Activated T-cell treated with anti-CD3 and anti-CD28 coated beads, Interleukin-2, amount 50 U/mL, for 4 hours (primary cell): ENCODE measurements around the gene ABHD17B. TPM values are rescaled to one million over a fixed set of nuclear protein-coding genes. Genes with fewer than 3 reads are reported as not detected.
"Not testable (repeated sequence)": the region's sequence is repeated elsewhere in the genome, so short reads cannot be mapped to it uniquely, and the experiment has no call there.

Experiments used
- ATAC-seq, 2 donors: fragments of 200-7000 bp; cut with Tn5 transposase; one replicate each; pipeline ENCODE4 v1.10.0; 2021
- DNase-seq: peaks from one replicate; pipeline ENCODE4 v3.0.0-alpha.2; 2020
- H3K27me3 Mint-ChIP-seq: one replicate; pipeline ENCODE4 v1.8.0; 2021; ENCODE audit warnings: low read depth, mixed read lengths
- H3K36me3 Mint-ChIP-seq: one replicate; pipeline ENCODE4 v1.8.0; 2022; ENCODE audit warnings: mixed read lengths; ENCODE audit not compliant: insufficient read depth
- H3K4me1 Mint-ChIP-seq: one replicate; pipeline ENCODE4 v1.8.0; 2021; ENCODE audit warnings: low read depth, mixed read lengths
- H3K4me3 Mint-ChIP-seq: one replicate; pipeline ENCODE4 v1.8.0; 2021; ENCODE audit warnings: mild to moderate bottlenecking, moderate library complexity, mixed read lengths
- H3K9me3 Mint-ChIP-seq: one replicate; pipeline ENCODE4 v1.8.0; 2021; ENCODE audit warnings: mixed read lengths
- total RNA-seq, 3 donors: library from RNA; stranded (reverse); gene quantifications; one replicate each; pipeline ENCODE4 v1.2.1, GENCODE V29; 2021

The ABHD17B gene
- total RNA-seq, 3 donors from 2014 or later = 15.5 to 16.4 (median 15.7) TPM

DNA sequence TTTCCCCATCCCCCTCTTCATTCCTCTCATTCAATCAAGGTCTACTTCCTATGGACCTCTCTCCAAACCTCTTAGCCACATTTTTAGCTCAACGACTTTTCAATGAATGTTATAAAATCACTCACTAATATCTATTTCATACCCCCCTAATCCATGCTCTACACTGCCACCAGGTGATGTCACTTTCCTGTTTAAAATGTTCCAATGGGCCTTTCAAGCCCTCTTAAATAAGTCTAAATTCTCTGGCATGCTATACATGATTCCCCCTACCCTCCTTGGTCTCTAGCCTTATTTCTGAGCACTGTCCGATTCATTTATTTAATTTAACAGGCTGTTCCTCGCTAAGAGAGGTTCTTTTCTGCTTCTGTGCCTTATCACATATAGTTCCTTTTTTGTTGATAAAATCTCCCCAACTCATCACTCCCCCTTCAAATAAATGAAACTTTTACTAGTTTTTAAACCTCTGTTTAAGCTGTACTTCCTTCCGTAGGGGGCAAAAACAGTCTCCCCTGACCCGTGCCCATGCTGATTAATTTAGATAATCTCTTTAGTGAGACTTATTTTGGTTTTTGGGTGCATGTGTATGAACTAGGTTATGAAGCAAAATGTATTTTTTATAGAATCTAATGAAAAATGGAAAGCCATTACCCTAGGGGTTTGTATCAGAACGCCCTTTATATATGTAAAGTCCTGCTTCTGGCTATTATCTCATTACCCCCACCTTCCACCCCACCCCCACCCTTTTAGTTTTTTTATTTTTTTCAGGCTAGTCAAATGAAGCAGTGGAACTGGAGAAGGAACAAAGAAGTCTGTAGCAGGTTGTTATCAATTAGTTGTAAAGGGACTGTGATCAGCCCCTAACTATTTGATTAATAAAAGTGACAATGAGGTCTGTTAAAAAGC is 9.0 kb downstream of the ABHD17B start:
- H3K36me3 Mint-ChIP-seq = peaks cover 6% of the 10 kb centered on the region
- peaks cover 61% of the 10 kb centered on the region for H3K4me1 Mint-ChIP-seq
- no peak overlapping the region for H3K4me3 Mint-ChIP-seq
- no peaks in the 10 kb centered on the region for H3K27me3 Mint-ChIP-seq
- ATAC-seq (no peak), DNase-seq (no peak)
- H3K9me3 Mint-ChIP-seq = no peaks in the 10 kb centered on the region

DNA sequence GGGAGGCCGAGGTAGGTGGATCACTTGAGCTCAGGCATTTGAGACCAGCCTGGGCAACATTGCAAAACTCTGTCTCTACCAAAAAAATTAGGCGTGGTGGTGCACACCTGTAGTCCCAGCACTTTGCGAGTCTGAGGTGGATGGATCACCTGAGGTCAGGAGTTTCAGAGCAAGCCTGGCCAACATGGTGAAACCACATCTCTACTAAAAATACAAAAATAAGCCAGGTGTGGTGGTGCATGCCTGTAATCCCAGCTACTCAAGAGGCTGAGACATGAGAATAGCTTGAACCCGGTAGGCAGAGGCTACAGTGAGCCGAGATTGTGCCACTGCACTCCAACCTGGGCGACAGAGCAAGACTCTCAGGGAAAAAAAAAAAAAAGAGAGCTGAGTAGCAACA is 12.2 kb downstream of the ABHD17B start:
- not testable (repeated sequence) for ATAC-seq, H3K4me3 Mint-ChIP-seq, H3K9me3 Mint-ChIP-seq, DNase-seq, H3K36me3 Mint-ChIP-seq, H3K27me3 Mint-ChIP-seq
- H3K4me1 Mint-ChIP-seq = peaks cover 74% of the 10 kb centered on the region

DNA sequence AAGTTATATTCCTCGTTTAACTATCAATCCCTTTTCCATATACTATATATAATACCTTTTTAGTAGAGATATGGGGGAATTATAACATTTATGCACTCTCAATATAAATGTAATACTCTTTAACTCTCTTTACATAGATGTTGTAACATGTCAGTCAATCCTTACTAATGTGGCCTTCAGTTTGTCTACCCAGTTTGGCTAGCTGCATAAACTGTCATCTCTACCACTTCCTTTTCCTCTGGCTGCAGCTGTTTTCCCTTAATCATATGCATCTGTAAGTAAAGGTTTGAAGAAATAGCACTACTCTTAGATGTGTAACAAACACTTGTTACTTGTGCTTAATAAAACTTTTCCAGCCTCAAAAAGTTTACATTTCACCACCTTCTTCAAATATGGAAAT is 13.4 kb downstream of the ABHD17B start:
- Mint-ChIP-seq H3K36me3 (no peaks in the 10 kb centered on the region), H3K27me3 (no peaks in the 10 kb centered on the region), H3K4me3 (peak overlapping the region; percentile 11), H3K4me1 (peaks cover 73% of the 10 kb centered on the region), H3K9me3 (no peaks in the 10 kb centered on the region)
- ATAC-seq = peak; percentile 38 to 64
- DNase-seq = no peak

DNA sequence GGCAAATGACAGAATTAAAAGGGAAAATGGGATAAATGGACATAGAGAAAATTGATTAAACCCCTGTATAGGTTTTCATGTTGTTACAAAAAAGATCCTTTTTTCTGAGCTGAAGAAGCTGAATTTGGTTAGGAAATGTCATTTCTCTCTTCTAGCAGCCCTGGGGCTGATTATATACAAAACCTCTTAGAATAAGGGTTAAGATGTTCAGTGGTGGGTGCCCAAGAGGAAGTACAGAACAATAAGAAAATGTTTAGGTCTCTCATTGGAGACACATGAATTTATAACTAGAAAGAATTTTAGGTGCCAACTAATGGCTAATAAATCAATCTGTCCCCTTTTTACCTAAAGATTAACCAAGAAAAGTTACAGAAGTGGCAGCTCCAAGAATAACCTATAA is 14.2 kb downstream of the ABHD17B start:
- Mint-ChIP-seq H3K4me1 (peaks cover 65% of the 10 kb centered on the region), H3K4me3 (no peak overlapping the region), H3K9me3 (no peaks in the 10 kb centered on the region), H3K27me3 (no peaks in the 10 kb centered on the region), H3K36me3 (no peaks in the 10 kb centered on the region)
- DNase-seq (no peak), ATAC-seq (no peak)

DNA sequence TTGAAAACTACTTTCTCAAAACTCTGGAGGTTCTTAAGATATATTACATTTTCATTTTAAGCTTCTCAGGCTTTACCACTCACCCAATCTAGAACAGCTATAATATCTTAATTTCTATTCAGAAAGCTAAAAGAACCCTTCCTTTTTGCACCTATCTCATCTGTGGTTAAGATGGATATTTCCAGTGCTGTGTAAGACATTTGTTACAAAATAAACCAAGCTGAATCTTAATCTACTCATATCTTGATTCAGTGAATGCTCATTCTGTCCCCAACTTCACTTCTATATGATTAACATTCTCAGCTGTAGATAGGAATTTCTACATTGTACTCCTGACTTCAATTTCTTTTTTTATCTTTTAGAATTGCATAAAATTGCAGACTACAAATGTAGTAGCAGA is 15.0 kb downstream of the ABHD17B start:
- no peak for DNase-seq
- ATAC-seq = peak in 1 of 2 donors; percentile 26
- H3K4me1 Mint-ChIP-seq = peaks cover 66% of the 10 kb centered on the region
- no peaks in the 10 kb centered on the region for H3K27me3 Mint-ChIP-seq
- no peaks in the 10 kb centered on the region for H3K9me3 Mint-ChIP-seq
- no peaks in the 10 kb centered on the region for H3K36me3 Mint-ChIP-seq
- no peak overlapping the region for H3K4me3 Mint-ChIP-seq

DNA sequence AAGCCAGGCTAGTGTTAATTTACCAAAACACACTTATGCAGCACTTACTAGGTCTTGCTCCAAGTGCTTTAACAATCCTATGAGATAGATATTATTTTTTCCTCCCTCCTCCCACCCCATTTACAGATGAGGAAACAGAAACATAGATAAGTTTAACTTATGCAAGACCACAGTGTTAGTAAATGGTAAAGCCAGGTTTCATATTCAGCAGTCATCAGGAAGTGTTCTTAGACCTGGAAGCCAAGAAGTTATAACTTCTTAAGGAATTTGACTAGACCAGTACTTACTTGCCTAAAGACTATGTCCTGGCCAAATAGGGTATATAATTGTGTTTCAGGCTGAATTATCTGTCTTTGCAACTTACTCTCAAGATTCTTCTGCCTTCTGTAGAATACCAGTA is 15.9 kb downstream of the ABHD17B start:
- Mint-ChIP-seq H3K27me3 (no peaks in the 10 kb centered on the region), H3K36me3 (no peaks in the 10 kb centered on the region), H3K9me3 (no peaks in the 10 kb centered on the region), H3K4me1 (peaks cover 66% of the 10 kb centered on the region), H3K4me3 (no peak overlapping the region)
- peak in 1 of 2 donors; percentile 40 for ATAC-seq
- no peak for DNase-seq

DNA sequence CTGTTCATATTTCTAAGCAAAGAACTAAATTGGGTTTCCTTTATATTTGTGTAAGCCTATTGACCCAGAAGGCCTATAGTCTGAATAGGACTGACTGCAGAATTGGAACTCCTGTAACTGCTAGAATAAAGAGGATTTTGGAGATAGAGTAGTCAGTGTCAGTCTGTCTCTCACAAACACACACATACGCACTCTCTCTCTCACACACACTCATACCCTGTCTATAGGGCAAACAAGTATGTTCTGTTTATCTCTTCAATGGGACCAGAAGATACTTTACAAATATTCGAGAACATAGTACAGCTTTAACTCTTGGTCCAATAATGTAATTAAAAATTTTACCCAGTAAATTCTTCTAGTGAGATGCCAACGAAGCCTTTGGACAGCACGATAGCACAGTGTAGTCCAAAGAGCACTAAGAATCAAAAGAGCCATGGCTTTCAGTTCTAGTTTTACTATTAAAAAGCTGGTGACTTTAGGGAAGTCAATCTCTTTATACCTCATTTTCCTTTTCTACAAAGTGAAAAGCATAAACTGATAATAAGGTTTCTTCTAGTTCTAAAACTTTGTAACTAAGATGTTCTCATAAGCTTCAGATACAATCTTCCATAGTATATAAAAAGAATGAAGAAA is 19.3 kb downstream of the ABHD17B start:
- Mint-ChIP-seq H3K4me3 (no peak overlapping the region), H3K36me3 (no peaks in the 10 kb centered on the region), H3K27me3 (no peaks in the 10 kb centered on the region), H3K4me1 (peaks cover 52% of the 10 kb centered on the region), H3K9me3 (no peaks in the 10 kb centered on the region)
- DNase-seq (no peak), ATAC-seq (no peak)

DNA sequence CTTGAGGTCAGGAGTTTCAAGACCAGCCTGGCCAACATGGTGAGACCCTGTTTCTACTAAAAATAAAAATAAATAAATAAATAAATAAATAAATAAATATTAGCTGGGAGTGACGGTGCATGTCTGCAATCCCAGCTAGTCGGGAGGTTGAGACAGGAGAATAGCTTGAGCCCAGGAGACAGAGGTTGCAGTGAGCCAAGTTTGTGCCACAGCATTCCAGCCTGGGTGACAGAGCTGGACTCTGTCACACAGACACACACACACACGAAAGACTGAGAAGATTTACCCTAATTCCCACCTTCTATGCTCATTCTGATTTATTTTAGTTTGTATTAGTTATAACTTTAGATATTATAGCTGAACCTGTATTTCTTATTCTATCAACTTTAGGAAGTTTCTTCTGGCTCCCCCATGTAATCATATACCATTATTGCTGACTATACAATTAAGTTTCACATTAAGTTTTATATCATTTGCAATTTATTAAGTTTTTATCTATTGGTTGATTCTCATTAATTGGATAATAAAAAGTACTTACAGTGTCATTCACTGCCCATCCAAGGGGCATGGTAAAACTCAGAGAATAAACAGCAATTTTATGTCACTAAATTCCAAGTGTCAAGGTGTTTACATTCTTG is 20.8 kb downstream of the ABHD17B start:
- H3K27me3 Mint-ChIP-seq = no peaks in the 10 kb centered on the region
- H3K9me3 Mint-ChIP-seq = no peaks in the 10 kb centered on the region
- no peak for DNase-seq
- no peak for ATAC-seq
- H3K36me3 Mint-ChIP-seq = no peaks in the 10 kb centered on the region
- H3K4me3 Mint-ChIP-seq = no peak overlapping the region
- peaks cover 49% of the 10 kb centered on the region for H3K4me1 Mint-ChIP-seq

DNA sequence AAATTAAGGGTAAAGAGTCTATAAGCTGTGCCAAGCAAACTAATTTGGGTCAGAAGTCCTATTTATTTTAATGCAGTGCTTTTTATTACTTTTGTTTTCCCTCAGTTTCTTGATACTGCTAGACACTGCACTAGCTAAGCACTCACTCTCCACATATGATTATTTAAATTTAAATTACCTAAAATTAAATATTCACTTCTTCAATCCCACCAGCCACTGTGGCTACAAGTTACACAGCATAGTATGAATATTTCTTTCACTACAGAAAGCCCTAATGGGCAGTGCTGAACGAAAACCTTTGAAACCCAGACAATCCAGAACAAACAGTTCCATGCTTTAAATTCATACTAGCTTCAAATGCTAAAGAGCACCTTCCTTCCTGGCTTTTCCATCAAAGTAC is 23.6 kb downstream of the ABHD17B start:
- DNase-seq (no peak), ATAC-seq (no peak)
- peaks cover 17% of the 10 kb centered on the region for H3K9me3 Mint-ChIP-seq
- peaks cover 15% of the 10 kb centered on the region for H3K36me3 Mint-ChIP-seq
- H3K4me1 Mint-ChIP-seq = peaks cover 46% of the 10 kb centered on the region
- no peak overlapping the region for H3K4me3 Mint-ChIP-seq
- no peaks in the 10 kb centered on the region for H3K27me3 Mint-ChIP-seq

DNA sequence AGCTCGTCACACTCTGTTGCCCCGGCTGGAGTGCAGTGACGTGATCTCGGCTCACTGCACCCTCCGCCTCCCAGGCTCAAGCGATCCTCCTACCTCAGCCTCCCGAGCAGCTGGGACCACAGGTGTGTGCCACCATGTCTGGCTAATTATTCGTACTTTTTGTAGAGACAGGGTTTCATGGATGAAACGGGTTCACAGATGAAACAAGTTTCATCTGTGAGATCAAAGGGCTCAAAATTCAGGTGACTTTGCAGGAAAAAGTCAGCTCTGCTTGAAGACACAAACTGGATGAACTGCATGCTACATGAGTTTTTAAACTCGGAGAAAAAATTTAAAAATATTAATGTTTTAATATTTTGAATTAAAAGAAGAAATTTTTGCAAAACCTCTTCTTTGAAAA is 24.5 kb downstream of the ABHD17B start:
- Mint-ChIP-seq H3K9me3 (peaks cover 17% of the 10 kb centered on the region), H3K27me3 (no peaks in the 10 kb centered on the region), H3K4me1 (peaks cover 44% of the 10 kb centered on the region), H3K36me3 (peaks cover 16% of the 10 kb centered on the region), H3K4me3 (no peak overlapping the region)
- DNase-seq (no peak), ATAC-seq (no peak)

DNA sequence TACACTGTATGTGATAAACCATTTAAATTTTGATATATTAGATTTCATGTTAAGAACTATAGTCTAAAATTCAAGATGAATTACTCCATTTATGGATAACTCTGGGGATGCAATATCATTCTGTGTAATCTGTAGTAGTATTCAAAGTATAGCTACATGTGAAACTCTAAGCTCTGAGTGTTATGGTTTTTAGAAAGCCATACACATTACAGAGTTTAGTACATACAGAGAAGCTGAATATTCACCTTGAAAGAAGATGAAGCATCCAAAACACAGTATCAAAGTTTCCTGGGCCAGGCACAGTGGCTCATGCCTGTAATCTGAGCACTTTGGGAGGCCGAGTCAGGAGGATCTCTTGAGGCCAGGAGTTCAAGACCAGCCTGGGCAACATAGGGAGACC is 25.0 kb downstream of the ABHD17B start:
- Mint-ChIP-seq H3K27me3 (no peaks in the 10 kb centered on the region), H3K9me3 (peaks cover 21% of the 10 kb centered on the region), H3K36me3 (peaks cover 20% of the 10 kb centered on the region), H3K4me3 (no peak overlapping the region), H3K4me1 (peaks cover 39% of the 10 kb centered on the region)
- DNase-seq (no peak), ATAC-seq (peak; percentile 65 to 70)

DNA sequence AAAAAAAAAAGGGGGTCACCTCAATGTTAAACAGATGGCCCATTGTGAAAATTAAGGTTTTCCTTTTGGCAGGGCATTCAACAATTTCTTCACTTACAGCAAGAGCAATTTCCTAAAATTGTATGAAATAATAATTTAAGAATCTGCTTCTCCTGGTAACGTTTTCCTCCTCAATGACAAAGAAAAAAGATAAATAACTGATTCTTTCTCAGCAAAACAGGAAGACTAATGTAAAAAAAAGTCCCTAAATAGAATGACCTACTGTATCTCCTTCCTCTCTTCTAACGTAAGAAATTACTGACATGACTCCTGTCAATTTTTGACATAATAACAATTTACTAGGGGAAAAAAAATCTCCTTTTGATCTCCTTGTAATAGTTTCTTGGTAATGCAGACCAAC is 25.5 kb downstream of the ABHD17B start:
- H3K4me1 Mint-ChIP-seq = peaks cover 36% of the 10 kb centered on the region
- DNase-seq = no peak
- H3K27me3 Mint-ChIP-seq = no peaks in the 10 kb centered on the region
- no peak overlapping the region for H3K4me3 Mint-ChIP-seq
- H3K9me3 Mint-ChIP-seq = peaks cover 25% of the 10 kb centered on the region
- no peak for ATAC-seq
- H3K36me3 Mint-ChIP-seq = peaks cover 23% of the 10 kb centered on the region

DNA sequence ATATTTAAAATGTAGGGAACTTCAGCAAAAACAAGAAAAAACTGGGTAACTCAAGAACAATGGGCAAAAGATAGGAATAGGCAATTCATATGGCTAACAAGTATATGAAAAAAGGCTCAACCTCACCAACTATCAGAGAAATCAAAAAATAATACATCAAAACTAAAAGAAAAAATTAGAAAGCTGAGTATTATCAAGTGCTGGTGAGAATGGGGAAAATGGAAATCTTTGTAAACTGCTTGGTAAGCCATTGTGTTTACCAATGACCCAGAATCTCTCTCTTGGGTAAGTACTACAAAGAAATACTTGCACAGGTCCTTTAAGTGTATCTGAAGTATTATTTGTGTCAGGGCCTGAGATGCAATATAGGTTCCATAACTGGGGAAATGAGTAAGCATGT is 27.0 kb downstream of the ABHD17B start:
- peaks cover 34% of the 10 kb centered on the region for H3K4me1 Mint-ChIP-seq

DNA sequence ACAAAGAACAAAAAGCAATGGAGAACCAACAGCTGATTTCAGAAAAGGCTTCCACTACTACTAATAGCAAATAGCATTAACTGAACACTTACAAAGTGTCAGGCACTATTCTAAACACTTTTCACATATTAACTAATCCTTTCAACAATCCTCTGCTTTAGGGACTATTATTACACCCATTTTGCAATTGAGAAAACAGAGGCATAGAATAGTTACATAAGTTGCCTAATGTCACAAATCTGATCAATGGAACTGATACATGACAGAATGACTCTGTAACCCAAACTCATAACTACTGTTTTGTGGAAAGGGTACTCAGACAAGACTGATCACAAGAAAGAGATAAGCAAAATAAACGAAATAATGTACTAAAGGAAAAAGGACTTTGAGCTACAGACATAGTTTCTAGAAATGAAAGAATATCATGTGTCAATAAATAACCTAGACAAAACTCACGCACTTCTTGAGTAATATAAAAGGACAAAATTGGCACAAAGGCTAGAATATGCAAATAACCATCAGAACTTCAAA is 31.3 kb downstream of the ABHD17B start:
- peaks cover 36% of the 10 kb centered on the region for H3K36me3 Mint-ChIP-seq

More for the DNA sequence above, 27.0 kb downstream of the ABHD17B start:
- peaks cover 31% of the 10 kb centered on the region for H3K9me3 Mint-ChIP-seq
- H3K36me3 Mint-ChIP-seq = peaks cover 30% of the 10 kb centered on the region
- no peak for DNase-seq
- H3K4me3 Mint-ChIP-seq = no peak overlapping the region
- no peaks in the 10 kb centered on the region for H3K27me3 Mint-ChIP-seq
- no peak for ATAC-seq

More for the DNA sequence above, 31.3 kb downstream of the ABHD17B start:
- ATAC-seq (no peak), DNase-seq (no peak)
- Mint-ChIP-seq H3K4me3 (no peak overlapping the region), H3K27me3 (no peaks in the 10 kb centered on the region), H3K9me3 (peaks cover 42% of the 10 kb centered on the region), H3K4me1 (peaks cover 15% of the 10 kb centered on the region)
